ENCODE results near the gene STK32A.
A peak's percentile ranks its signal among the peaks of the same experiment; 100 is the strongest.
"Not testable (repeated sequence)": the region's sequence is repeated elsewhere in the genome, so short reads cannot be mapped to it uniquely, and the experiment has no call there.

The STK32A gene

GRCh38 chr5:147349241-147349640, 114.4 kb downstream of the STK32A start:
- ATAC-seq (no peak), DNase-seq (ENCODE audit: low spot score in 2 of 2) (no peak)
- Mint-ChIP-seq H3K27ac (no peak overlapping the region), H3K9me3 (no peaks in the 10 kb centered on the region), H3K36me3 (no peaks in the 10 kb centered on the region), H3K4me3 (no peak overlapping the region), H3K4me1 (no peaks in the 10 kb centered on the region)

DNA sequence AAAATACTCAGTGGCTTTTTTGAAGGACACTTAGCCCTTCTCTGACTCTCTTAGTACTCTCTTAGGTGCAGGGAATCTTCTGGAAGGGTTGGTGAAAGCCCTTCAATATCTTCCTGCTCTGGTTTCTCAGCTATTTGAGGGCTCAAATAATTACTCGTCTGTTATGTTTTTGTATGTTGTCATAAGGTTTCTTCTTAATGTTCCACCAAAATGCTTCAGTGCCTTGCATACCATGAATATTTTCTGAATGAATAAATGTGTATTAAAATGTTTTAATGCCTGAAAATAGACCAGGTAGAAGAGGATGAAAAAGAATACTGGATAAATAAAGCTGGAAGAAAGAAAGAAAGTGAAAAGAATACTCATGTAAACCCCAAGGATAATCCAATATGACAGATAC, 124.3 kb downstream of the STK32A start:
- Mint-ChIP-seq H3K4me1 (no peaks in the 10 kb centered on the region), H3K9me3 (peaks cover under 1% of the 10 kb centered on the region), H3K4me3 (no peak overlapping the region), H3K27ac (no peak overlapping the region), H3K36me3 (no peaks in the 10 kb centered on the region)
- DNase-seq (ENCODE audit: low spot score in 2 of 2) (no peak), ATAC-seq (no peak)

DNA sequence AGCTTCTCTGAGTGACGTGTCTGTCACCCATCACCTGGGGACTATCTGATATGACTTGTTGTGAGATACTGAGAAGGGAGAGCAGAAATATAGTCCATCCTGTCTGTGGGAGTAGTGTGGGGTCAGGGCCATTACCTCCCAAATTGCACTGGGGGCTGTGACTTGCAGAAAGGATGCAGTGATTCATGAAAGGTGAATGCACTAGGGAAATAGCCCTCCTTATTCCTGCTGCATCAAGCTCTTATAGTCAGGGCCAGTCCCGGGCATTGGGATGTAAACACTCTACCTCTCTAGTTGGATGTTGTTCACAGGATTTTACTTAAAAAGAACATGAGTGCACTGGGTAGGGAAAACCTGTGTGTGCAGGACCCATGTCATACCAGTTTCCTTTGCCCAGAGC, 124.8 kb downstream of the STK32A start:
- H3K27ac Mint-ChIP-seq = no peak overlapping the region
- DNase-seq (ENCODE audit: low spot score in 2 of 2) = no peak
- no peaks in the 10 kb centered on the region for H3K36me3 Mint-ChIP-seq
- H3K4me1 Mint-ChIP-seq = no peaks in the 10 kb centered on the region
- H3K4me3 Mint-ChIP-seq = no peak overlapping the region
- no peak for ATAC-seq
- H3K9me3 Mint-ChIP-seq = peaks cover 3% of the 10 kb centered on the region

- Mint-ChIP-seq H3K36me3 (no peaks in the 10 kb centered on the region), H3K4me3 (no peak overlapping the region), H3K27ac (no peak overlapping the region), H3K9me3 (peaks cover 3% of the 10 kb centered on the region), H3K4me1 (no peaks in the 10 kb centered on the region)
- ATAC-seq (no peak), DNase-seq (ENCODE audit: low spot score in 2 of 2) (no peak)
Measured at GRCh38 chr5:147360816-147361215, 126.0 kb downstream of the STK32A start.

DNA sequence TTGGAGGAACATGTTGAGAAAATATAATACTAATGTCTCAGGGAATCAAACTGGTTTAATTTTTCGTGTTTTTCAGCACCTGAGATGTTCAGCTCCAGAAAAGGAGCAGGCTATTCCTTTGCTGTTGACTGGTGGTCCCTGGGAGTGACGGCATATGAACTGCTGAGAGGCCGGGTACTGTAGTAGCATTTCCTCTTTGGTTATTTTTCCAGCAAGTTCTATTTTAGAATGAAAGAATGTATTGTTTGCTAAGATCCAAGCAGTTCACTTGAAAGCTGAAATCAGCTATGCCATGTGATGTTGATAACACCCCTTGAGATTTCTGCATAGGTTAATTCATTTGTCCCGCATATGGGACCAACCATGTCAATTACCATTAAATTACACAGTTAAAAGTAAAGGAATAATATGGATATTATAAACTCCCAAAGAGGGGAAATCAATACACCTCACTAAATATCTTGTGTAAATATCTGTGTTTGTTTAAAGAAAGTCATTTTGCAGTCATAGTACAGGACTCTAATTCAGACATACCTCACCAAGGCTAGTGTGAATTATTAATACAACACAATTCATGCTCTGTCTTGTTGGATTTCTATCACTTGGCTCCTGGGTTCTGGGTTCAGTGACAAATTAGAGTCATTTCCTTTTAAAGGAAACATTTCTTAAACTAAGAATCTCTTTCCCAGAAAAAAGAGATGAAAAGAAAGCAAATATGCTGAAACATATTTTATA, 126.8 kb downstream of the STK32A start:
- Mint-ChIP-seq H3K4me3 (no peak overlapping the region), H3K27ac (no peak overlapping the region), H3K36me3 (no peaks in the 10 kb centered on the region), H3K9me3 (peaks cover 3% of the 10 kb centered on the region), H3K4me1 (no peaks in the 10 kb centered on the region)
- ATAC-seq (no peak), DNase-seq (ENCODE audit: low spot score in 2 of 2) (no peak)

DNA sequence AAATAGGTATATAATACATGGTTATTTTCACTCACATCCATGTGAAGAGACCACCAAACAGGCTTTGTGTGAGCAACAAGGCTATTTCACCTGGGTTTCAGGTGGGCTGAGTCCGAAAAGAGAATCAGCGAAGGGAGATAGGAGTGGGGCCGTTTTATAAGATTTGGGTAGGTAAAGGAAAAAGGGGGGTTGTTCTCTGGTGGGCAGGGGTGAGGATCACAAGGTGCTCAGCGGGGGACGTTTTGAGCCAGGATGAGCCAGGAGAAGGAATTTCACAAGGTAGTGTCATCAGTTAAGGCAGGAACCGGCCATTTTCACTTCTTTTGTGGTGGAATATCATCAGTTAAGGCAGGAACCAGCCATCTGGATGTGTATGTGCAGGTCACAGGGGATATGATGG, 132.6 kb downstream of the STK32A start:
- not testable (repeated sequence) for H3K27ac Mint-ChIP-seq; DNase-seq (ENCODE audit: low spot score in 2 of 2); H3K4me3 Mint-ChIP-seq; ATAC-seq; H3K9me3 Mint-ChIP-seq; H3K4me1 Mint-ChIP-seq; H3K36me3 Mint-ChIP-seq

DNA sequence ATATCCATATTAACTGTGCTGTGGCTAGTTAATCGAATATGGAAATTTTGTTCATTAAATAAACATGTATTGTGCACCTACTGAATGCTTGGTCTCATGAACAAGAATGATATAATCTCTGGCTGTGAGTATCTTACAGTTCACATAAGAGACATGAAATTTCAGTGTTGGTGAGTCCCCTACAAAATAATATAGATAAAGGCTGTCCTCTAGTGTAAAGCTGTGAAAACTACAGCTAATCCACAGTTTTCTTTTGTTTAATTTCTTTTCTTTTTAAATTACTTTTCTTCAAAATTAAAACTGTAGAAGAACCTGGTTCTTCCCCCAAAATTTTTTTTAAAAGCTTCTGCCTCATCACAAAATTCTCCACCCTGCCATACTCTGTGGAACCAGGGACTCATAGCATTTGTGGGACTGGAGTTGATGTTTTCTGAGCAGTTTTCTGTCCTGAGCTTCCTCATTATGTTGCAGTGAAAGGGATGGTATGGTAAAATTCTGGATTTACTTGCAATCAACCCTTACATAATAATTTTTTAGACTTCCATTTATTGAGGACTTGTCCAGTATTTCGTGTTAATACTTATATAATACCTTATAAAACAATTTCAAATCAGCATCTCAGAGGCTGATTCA, 135.0 kb downstream of the STK32A start:
- DNase-seq (ENCODE audit: low spot score in 2 of 2) (no peak), ATAC-seq (no peak)
- H3K27ac Mint-ChIP-seq = no peak overlapping the region
- H3K4me1 Mint-ChIP-seq = no peaks in the 10 kb centered on the region
- H3K9me3 Mint-ChIP-seq = peaks cover 2% of the 10 kb centered on the region
- no peaks in the 10 kb centered on the region for H3K36me3 Mint-ChIP-seq
- H3K4me3 Mint-ChIP-seq = no peak overlapping the region

DNA sequence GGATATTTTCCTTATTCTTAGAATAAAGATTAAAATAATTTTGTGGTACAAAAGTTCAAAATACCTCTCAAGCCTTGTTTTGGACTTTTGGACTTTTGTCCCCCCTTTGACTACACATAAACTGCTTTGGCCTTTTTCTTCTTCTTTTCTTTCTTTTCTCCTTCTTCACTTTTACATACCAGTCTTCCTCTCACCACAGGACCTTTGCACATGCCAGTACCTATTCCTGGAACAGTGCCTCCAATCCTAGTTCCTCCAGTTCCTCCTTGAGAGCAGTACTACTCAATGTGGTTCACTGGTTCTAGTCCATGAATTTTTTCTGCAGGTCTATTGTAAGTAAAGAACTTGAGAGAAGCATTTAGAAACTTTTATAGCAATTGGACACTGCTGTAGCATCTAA, 136.5 kb downstream of the STK32A start:
- Mint-ChIP-seq H3K9me3 (peaks cover 2% of the 10 kb centered on the region), H3K4me1 (no peaks in the 10 kb centered on the region)

GRCh38 chr5:147372191-147372590, 137.4 kb downstream of the STK32A start:
- Mint-ChIP-seq H3K27ac (no peak overlapping the region), H3K36me3 (no peaks in the 10 kb centered on the region), H3K4me3 (no peak overlapping the region), H3K4me1 (no peaks in the 10 kb centered on the region), H3K9me3 (peaks cover 2% of the 10 kb centered on the region)
- ATAC-seq = no peak
- DNase-seq (ENCODE audit: low spot score in 2 of 2) = no peak

More for the DNA sequence above, 136.5 kb downstream of the STK32A start:
- Mint-ChIP-seq H3K36me3 (no peaks in the 10 kb centered on the region), H3K4me3 (no peak overlapping the region), H3K27ac (no peak overlapping the region)
- no peak for ATAC-seq
- DNase-seq (ENCODE audit: low spot score in 2 of 2) = no peak

GRCh38 chr5:147373328-147373727, 138.5 kb downstream of the STK32A start:
- H3K36me3 Mint-ChIP-seq = no peaks in the 10 kb centered on the region
- H3K4me3 Mint-ChIP-seq = no peak overlapping the region
- no peak for ATAC-seq
- no peak overlapping the region for H3K27ac Mint-ChIP-seq
- DNase-seq (ENCODE audit: low spot score in 2 of 2) = no peak
- H3K4me1 Mint-ChIP-seq = no peaks in the 10 kb centered on the region
- H3K9me3 Mint-ChIP-seq = peaks cover 2% of the 10 kb centered on the region

GRCh38 chr5:147375151-147375550, 140.3 kb downstream of the STK32A start:
- Mint-ChIP-seq H3K9me3 (peaks cover 2% of the 10 kb centered on the region), H3K4me1 (no peaks in the 10 kb centered on the region), H3K36me3 (no peaks in the 10 kb centered on the region), H3K4me3 (no peak overlapping the region), H3K27ac (no peak overlapping the region)
- DNase-seq (ENCODE audit: low spot score in 2 of 2) (no peak), ATAC-seq (no peak)

DNA sequence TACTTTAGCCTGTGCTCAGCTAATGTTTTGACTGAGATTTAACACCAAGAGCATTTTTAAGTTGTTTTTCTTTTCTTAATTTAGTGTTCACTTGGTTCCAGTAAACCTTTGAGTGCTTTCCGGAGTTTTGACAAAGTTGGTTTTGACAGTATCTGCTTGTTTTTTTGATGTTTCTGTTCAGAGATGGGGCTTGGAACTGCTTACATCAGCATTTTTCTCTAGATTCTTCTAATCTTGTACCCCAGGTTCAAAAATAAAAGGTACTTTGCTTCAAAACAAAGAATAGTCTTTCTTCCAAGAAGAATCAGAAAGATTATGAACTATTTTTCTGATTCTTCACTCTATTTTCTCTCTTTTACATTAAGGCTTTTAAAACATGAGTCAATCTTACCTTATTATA, 142.9 kb downstream of the STK32A start:
- DNase-seq (ENCODE audit: low spot score in 2 of 2) (no peak), ATAC-seq (no peak)
- Mint-ChIP-seq H3K4me1 (no peaks in the 10 kb centered on the region), H3K9me3 (no peaks in the 10 kb centered on the region), H3K4me3 (no peak overlapping the region), H3K36me3 (no peaks in the 10 kb centered on the region), H3K27ac (no peak overlapping the region)

DNA sequence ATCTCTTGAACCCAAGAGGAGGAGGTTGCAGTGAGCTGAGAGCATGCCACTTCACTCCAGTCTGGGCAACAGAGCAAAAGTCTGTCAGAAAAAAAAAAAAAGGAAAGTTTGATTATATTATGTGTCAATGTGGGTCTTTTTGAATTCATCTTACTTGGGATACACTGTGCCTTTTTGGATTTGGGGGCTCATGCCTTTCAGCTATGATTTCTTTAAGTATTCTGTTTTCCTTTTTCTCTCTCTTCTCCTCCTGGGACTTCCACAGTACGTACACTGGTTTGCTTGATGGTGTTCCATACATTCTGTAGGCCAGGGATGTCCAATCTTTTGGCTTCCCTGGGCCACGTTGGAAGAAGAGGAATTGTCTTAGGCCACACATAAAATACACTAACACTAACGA, 146.7 kb downstream of the STK32A start:
- no peaks in the 10 kb centered on the region for H3K36me3 Mint-ChIP-seq

DNA sequence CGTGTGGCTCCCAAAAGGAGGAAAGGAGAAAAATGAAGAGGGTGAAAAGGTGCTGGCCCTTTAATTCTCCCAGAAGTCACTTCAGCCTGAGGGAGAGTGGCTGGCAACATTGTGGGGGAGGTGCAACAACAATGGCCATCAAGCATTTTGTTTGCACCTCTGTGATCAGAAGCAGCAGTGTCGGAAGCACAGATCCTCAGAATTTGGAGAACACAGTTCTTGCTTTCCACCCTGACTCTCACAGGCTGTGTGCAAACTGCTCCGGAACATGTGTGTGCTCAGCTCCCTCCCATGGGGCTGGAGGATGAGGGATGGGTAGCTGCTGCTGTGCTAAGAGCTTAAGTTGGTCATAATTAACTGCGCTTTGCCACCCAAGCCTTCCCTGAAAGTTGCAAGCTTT, 147.9 kb downstream of the STK32A start:
- H3K36me3 Mint-ChIP-seq = no peaks in the 10 kb centered on the region
- H3K4me3 Mint-ChIP-seq = no peak overlapping the region
- DNase-seq (ENCODE audit: low spot score in 2 of 2) (no peak), ATAC-seq (no peak)
- no peaks in the 10 kb centered on the region for H3K9me3 Mint-ChIP-seq
- no peaks in the 10 kb centered on the region for H3K4me1 Mint-ChIP-seq
- H3K27ac Mint-ChIP-seq = no peak overlapping the region

More for the DNA sequence above, 146.7 kb downstream of the STK32A start:
- ATAC-seq = no peak
- Mint-ChIP-seq H3K4me1 (no peaks in the 10 kb centered on the region), H3K9me3 (no peaks in the 10 kb centered on the region), H3K4me3 (no peak overlapping the region), H3K27ac (no peak overlapping the region)
- DNase-seq (ENCODE audit: low spot score in 2 of 2) = no peak

- Mint-ChIP-seq H3K36me3 (no peaks in the 10 kb centered on the region), H3K9me3 (no peaks in the 10 kb centered on the region), H3K4me3 (no peak overlapping the region), H3K4me1 (no peaks in the 10 kb centered on the region), H3K27ac (no peak overlapping the region)
- ATAC-seq (no peak), DNase-seq (ENCODE audit: low spot score in 2 of 2) (no peak)
Measured at GRCh38 chr5:147384346-147385193, 149.7 kb downstream of the STK32A start.

- H3K4me1 Mint-ChIP-seq = no peaks in the 10 kb centered on the region
- H3K27ac Mint-ChIP-seq = no peak overlapping the region
- no peaks in the 10 kb centered on the region for H3K36me3 Mint-ChIP-seq
- H3K9me3 Mint-ChIP-seq = no peaks in the 10 kb centered on the region
- no peak overlapping the region for H3K4me3 Mint-ChIP-seq
- DNase-seq (ENCODE audit: low spot score in 2 of 2) (no peak), ATAC-seq (peak; percentile 22)
Measured at GRCh38 chr5:147387109-147387508, 152.3 kb downstream of the STK32A start.
